ENCODE results near the gene ACSL5. TPM values are rescaled to one million over a fixed set of nuclear protein-coding genes. Genes with fewer than 3 reads are reported as not detected.

The ACSL5 gene
- total and polyA plus RNA-seq, 2 donors (not counting 1 experiment from before 2014, with no cell fraction given) = 31.5 to 36.2 TPM

DNA sequence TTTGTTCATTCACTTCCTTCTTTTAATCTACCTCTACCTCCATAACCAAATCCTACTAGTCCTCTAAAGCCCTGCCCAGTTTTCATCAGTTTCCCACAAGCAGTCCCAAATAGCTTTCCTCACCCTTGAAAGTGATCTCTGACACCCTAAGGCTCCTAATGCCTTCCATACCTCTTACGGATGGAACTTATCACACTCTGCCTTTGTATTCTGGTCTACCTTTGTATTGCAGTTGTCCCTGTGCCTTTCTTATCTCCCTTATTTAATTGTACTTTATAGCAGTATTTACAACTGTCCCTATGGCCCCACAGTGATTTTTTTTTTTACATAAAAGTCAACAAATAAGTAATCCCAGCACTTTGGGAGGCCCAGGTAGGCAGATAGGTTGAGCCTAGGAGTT is 33.8 kb downstream of the ACSL5 start:
- no peak for TF ChIP-seq EZH2 (IDR thresholded peaks at IDR 0.05; ENCODE audit: borderline replicate concordance, insufficient read depth, low read depth, low read length, poor library complexity, severe bottlenecking)
- TF ChIP-seq, protein P1, sequence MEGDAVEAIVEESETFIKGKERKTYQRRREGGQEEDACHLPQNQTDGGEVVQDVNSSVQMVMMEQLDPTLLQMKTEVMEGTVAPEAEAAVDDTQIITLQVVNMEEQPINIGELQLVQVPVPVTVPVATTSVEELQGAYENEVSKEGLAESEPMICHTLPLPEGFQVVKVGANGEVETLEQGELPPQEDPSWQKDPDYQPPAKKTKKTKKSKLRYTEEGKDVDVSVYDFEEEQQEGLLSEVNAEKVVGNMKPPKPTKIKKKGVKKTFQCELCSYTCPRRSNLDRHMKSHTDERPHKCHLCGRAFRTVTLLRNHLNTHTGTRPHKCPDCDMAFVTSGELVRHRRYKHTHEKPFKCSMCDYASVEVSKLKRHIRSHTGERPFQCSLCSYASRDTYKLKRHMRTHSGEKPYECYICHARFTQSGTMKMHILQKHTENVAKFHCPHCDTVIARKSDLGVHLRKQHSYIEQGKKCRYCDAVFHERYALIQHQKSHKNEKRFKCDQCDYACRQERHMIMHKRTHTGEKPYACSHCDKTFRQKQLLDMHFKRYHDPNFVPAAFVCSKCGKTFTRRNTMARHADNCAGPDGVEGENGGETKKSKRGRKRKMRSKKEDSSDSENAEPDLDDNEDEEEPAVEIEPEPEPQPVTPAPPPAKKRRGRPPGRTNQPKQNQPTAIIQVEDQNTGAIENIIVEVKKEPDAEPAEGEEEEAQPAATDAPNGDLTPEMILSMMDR (IDR thresholded peaks at IDR 0.05) = no peak
- WGBS (ENCODE audit: insufficient coverage) = no CpG with 5 or more reads among the region's 1 CpG
- H2AFZ ChIP-seq (ENCODE audit: insufficient read depth, low read depth, low read length, poor library complexity, severe bottlenecking) = no peak overlapping the region
- H3K27me3 ChIP-seq (replicated peaks in 1 of 4; ENCODE audit: control extremely low read depth in 1 of 4, control insufficient read depth in 3 of 4, insufficient read depth in 4 of 4, low read length in 3 of 4) = no peaks in the 10 kb centered on the region
- DNase-seq (no peak), ATAC-seq (ENCODE audit: low read depth) (no peak)
- POLR2A ChIA-PET = no interaction called here
- no peak overlapping the region for H3K4me2 ChIP-seq (replicated peaks; ENCODE audit: low read depth, low read length, poor library complexity, severe bottlenecking)
- no peak overlapping the region for H3K9ac ChIP-seq (ENCODE audit: low read length)
- no peak overlapping the region for H3K4me3 ChIP-seq (ENCODE audit: control extremely low read depth in 1 of 5, extremely low read depth in 1 of 5, insufficient read depth in 1 of 5, low read depth in 2 of 5, low read length in 4 of 5)
- peaks cover 4% of the 10 kb centered on the region for H3K4me1 Mint-ChIP-seq
- intact Hi-C loops (cut with micrococcal nuclease) = no loop called here
- H3K27me3 Mint-ChIP-seq = no peaks in the 10 kb centered on the region
- H4K20me1 ChIP-seq (ENCODE audit: control insufficient read depth, insufficient read depth, low read length, poor library complexity, severe bottlenecking) = no peaks in the 10 kb centered on the region
- peaks cover 6 to 90% of the 10 kb centered on the region in 2 experiments for H3K36me3 ChIP-seq (replicated peaks in 1 of 2; ENCODE audit: control extremely low read depth in 1 of 2, control insufficient read depth in 1 of 2, extremely low read depth in 1 of 2, insufficient read depth in 2 of 2, low read length in 1 of 2)
- H3K9me3 Mint-ChIP-seq (ENCODE audit: insufficient read depth) = peaks cover 6% of the 10 kb centered on the region
- H3K79me2 ChIP-seq (ENCODE audit: control insufficient read depth, insufficient read depth, low read length) = no peaks in the 10 kb centered on the region
- H3K4me3 Mint-ChIP-seq = no peak overlapping the region
- CTCF ChIA-PET = interaction anchor here (1.2 kb wide), 1 partner anchor 64 kb away, joined by 4 read pairs; no protein-coding TSS in a partner anchor
- no peaks in the 10 kb centered on the region for H3K9me3 ChIP-seq (ENCODE audit: control extremely low read depth in 1 of 3, control insufficient read depth in 2 of 3, insufficient read depth in 1 of 3, low read length in 2 of 3)
- no peak overlapping the region for H3K27ac Mint-ChIP-seq
- no peak overlapping the region for H3K27ac ChIP-seq (ENCODE audit: low read length in 2 of 2)
- no peaks in the 10 kb centered on the region for H3K4me1 ChIP-seq (ENCODE audit: control insufficient read depth in 2 of 2, insufficient read depth in 2 of 2, low read length in 2 of 2)

DNA sequence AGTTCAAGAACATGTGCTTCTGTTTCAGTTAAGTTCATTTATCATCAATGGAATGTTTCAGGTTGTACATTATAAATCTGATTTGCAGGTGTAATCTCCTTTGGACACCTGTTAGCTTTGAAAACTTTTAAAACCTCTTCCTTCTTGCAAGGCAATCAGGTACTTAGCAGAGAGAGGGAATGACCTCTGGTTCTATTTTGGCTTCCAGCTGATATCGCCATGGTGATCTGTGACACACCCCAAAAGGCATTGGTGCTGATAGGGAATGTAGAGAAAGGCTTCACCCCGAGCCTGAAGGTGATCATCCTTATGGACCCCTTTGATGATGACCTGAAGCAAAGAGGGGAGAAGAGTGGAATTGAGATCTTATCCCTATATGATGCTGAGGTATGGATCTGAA is 35.4 kb downstream of the ACSL5 start:
- no peaks in the 10 kb centered on the region for H3K27me3 Mint-ChIP-seq
- no peaks in the 10 kb centered on the region for H3K79me2 ChIP-seq (ENCODE audit: control insufficient read depth, insufficient read depth, low read length)
- H3K36me3 ChIP-seq (replicated peaks in 1 of 2; ENCODE audit: control extremely low read depth in 1 of 2, control insufficient read depth in 1 of 2, extremely low read depth in 1 of 2, insufficient read depth in 2 of 2, low read length in 1 of 2) = peaks cover 5 to 85% of the 10 kb centered on the region in 2 experiments
- H3K27me3 ChIP-seq (replicated peaks in 1 of 4; ENCODE audit: control extremely low read depth in 1 of 4, control insufficient read depth in 3 of 4, insufficient read depth in 4 of 4, low read length in 3 of 4) = no peaks in the 10 kb centered on the region
- TF ChIP-seq EZH2 (IDR thresholded peaks at IDR 0.05; ENCODE audit: borderline replicate concordance, insufficient read depth, low read depth, low read length, poor library complexity, severe bottlenecking) = no peak
- TF ChIP-seq, protein P1 (IDR thresholded peaks at IDR 0.05) = no peak
- no peaks in the 10 kb centered on the region for H3K9me3 ChIP-seq (ENCODE audit: control extremely low read depth in 1 of 3, control insufficient read depth in 2 of 3, insufficient read depth in 1 of 3, low read length in 2 of 3)
- no peak overlapping the region for H3K4me3 Mint-ChIP-seq
- H3K9me3 Mint-ChIP-seq (ENCODE audit: insufficient read depth) = peaks cover 6% of the 10 kb centered on the region
- no peak for ATAC-seq (ENCODE audit: low read depth)
- ChIA-PET CTCF (interaction anchor here (1.3 kb wide), 1 partner anchor 8 kb away, joined by 3 read pairs; no protein-coding TSS in a partner anchor), POLR2A (no interaction called here)
- intact Hi-C loops (cut with micrococcal nuclease) = no loop called here
- no peak overlapping the region for H3K4me2 ChIP-seq (replicated peaks; ENCODE audit: low read depth, low read length, poor library complexity, severe bottlenecking)
- H3K4me1 ChIP-seq (ENCODE audit: control insufficient read depth in 2 of 2, insufficient read depth in 2 of 2, low read length in 2 of 2) = no peaks in the 10 kb centered on the region
- no peak overlapping the region for H2AFZ ChIP-seq (ENCODE audit: insufficient read depth, low read depth, low read length, poor library complexity, severe bottlenecking)
- no peak overlapping the region for H3K4me3 ChIP-seq (ENCODE audit: control extremely low read depth in 1 of 5, extremely low read depth in 1 of 5, insufficient read depth in 1 of 5, low read depth in 2 of 5, low read length in 4 of 5)
- 100% methylated on average over 1 of the region's 2 CpGs for WGBS (ENCODE audit: insufficient coverage)
- no peak for DNase-seq
- H3K27ac Mint-ChIP-seq = no peak overlapping the region
- H4K20me1 ChIP-seq (ENCODE audit: control insufficient read depth, insufficient read depth, low read length, poor library complexity, severe bottlenecking) = no peaks in the 10 kb centered on the region
- no peak overlapping the region for H3K9ac ChIP-seq (ENCODE audit: low read length)
- H3K27ac ChIP-seq (ENCODE audit: low read length in 2 of 2) = no peak overlapping the region
- peaks cover 4% of the 10 kb centered on the region for H3K4me1 Mint-ChIP-seq

Measured in B cell (primary cell).